HK-2 (cell line): Measurements from ENCODE around the gene TNFRSF4.

Source experiments
- DNase-seq: peaks from one replicate; pipeline ENCODE4 v3.0.0-alpha.2; 2018; ENCODE audit not compliant: unreplicated experiment

The TNFRSF4 gene

GRCh38 chr1:1169429-1170214, 44.3 kb downstream of the TNFRSF4 start:
- no peak for DNase-seq

DNA sequence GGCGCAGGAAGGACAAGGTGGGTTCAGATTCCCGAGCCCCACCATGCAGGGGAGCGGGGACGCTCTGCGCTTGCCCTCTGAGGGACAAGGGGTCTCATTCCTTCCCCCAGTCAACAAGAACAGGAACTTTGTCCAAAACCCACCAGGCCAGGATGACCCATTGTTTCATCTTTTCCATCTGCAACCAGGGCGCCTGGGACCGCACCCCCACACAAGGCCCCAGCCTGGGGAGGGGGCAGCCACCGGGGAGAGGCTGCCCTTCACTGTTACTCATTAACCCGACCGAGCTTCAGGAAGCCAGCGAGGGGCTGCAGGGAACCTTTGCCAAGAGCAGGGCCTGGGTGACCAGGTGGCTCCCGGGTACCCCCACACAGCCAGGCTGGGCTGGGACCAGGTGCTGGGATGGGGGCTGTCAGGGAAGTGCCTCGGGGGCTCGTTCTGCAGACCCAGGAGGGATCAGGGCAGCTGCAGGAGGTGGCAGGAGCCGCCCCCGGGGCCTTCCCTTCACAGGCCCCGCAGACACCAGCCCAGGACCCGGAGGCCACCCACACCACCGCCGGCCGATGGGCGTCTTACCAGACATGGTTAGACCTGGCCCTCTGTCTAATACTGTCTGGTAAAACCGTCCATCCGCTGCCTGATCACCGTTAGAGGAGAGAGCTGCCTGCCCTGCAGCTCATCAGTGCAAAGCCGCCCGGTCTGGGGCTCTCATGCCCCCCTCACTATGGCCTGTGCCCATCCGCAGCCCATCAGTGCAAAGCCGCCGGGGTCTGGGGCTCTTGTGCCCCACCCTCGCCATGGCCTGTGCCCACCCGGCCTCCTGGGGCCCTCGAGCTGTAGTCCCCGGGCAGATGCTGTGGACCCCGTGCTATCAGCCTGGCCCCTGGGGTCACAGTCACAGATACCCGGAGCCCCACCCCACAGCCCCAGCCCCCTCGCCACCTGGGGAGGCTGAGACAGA, 45.2 kb downstream of the TNFRSF4 start:
- no peak for DNase-seq

GRCh38 chr1:1167841-1168450, 46.0 kb downstream of the TNFRSF4 start:
- DNase-seq = no peak

DNA sequence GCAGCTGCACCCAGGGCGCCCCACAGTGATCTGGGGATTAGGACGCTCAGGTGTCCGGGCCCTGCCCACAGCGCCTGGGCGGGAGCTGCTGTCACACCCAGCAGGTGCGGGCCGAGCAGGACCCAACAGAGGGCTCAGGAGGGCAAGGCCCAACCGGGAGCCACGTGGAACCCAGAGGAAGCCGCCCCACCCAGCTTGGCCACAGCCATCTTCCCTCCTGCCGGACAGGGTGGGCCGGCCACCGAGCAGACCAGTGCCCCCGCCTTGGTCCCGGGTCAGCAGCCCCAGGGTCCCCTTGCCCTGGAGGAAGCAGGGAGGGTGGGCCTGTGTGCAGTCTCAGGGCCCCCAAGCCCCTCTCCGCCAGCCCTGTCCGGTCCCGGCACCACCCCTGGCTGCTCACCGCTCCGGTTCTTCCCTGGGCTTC, 46.5 kb downstream of the TNFRSF4 start:
- DNase-seq = no peak

GRCh38 chr1:1166642-1167397, 47.1 kb downstream of the TNFRSF4 start:
- no peak for DNase-seq

DNA sequence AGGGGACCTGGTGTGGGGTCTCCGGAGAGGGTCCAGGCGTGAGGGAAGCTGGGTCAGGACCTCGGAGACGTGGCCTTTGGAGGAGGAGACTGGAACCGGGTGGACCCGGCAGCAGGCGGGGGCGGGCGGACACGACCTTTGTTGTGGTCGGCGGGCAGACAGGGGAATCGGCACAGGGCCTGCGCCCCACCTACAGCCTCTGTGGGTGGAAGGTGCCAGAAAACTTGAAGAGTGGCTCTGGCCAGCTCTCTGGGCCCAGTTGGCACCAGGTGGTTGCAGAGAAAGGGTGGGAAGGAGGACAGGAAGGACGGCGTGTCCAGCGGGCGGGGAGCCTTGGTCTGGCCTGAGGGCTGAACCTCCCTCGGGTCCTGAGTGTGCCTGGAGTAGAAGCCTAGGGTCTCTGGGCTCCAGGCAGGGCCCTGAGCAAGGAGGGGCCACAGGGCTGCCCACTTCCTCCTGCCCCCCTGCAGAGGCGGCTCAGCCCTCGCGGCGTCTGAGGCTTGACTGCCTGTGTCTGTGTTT, 48.0 kb downstream of the TNFRSF4 start:
- peak; percentile 59 for DNase-seq

DNA sequence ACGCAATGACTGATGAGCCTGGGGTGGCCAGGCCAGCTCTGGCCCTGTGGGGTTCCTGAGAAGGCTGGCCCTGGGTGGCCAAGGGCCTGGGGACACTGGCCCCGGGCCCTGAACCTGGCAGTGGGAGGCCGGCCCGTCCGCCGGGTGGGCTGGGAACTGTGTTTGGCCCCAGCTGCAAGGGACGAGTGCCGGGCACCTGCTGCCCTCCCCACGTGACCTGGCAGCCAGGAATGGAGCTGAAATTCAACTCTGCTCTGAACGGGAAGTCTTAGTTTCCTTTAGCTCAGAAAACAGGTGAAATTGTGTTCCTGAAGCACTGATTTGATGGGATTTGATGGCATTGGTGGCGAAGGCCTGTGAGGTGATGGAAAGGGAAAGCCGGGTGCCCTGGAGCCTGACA, 48.5 kb downstream of the TNFRSF4 start:
- no peak for DNase-seq

DNA sequence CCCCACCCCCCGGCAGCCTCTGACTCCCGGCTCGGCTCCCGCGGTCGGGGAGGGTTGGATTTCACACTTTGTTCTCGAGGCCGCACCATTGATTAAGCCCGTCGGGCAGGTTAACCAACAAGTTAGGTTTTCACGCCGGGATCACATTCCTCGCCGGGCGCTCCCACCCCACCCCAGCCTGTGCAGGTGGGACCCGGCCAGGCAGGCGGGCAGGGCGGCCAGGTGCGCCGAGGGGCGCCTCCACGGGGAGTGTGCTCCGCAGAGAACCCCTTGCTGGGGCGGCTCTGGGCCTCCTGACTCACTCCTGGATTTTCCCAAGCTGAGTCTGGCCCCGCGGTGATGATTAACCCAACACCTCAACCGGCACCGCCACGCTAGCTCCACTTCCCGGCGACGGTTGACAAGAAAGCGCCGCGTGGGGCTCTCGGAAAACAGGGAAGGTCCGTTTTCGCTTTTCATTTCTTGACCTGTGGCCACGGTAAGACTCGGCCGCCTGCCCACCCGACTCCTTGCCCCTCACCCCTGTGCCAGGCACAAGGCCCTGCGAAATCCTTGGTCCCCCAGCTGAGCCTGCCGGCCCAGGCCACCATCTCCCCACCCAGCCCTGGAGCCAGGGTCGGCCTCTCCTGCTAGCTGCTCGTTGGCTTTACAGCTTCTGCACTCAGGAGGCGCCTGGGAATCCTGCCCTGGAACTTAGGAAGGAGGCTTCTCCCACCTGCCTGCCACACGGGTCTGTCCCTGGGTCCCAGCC, 49.1 kb downstream of the TNFRSF4 start:
- DNase-seq = peak; percentile 94

DNA sequence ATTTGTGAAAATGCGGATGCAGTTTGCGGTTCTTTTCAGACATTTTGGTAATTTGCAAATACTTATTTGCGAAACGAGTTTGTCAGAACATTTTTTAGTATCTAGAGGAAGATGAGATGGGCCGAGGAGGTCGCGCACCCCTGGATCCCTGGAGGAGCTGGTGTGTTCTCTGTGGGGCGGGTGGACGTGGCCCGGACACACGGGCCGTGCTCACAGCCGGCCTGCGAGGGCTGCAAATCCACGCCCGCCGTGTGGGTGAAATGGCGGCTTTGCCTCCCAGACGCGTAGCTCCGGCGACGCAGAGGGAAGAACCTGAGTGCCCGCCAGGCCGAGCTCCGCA, 49.6 kb downstream of the TNFRSF4 start:
- no peak for DNase-seq

DNA sequence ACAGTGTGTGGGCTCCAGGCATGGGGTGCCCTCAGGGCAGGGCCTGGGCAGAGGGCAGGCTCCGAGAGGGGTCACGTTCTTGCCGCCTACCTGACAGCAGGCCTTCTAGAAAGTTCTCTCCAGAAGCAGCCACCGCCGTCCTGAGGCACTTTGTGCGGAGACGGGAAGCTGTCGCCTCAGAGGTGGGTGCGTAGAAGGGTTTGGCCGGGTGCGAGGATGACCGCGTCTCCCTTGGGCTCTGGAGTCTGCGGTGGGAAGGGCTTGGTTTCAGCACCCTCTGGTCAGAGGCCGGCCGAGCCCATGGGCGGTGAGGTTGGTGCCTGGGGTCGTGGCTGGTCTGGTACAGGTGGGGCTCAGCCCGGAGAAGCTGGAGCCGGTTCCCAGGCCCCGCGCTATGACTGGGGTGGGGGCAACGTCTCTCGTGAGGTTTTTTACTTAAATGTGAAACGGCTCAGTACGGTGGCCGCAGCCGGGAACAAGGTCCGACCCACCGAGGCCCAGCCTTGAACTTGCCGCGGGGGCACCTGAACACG, 50.3 kb downstream of the TNFRSF4 start:
- DNase-seq = no peak

- DNase-seq = no peak
Measured at GRCh38 chr1:1162597-1163537, 51.1 kb downstream of the TNFRSF4 start.

- no peak for DNase-seq
Measured at GRCh38 chr1:1161683-1162079, 52.3 kb downstream of the TNFRSF4 start.
